ENCODE measurements around the gene CT45A6.
"Not testable (repeated sequence)": the region's sequence is repeated elsewhere in the genome, so short reads cannot be mapped to it uniquely, and the experiment has no call there.

CT45A6 gene

DNA sequence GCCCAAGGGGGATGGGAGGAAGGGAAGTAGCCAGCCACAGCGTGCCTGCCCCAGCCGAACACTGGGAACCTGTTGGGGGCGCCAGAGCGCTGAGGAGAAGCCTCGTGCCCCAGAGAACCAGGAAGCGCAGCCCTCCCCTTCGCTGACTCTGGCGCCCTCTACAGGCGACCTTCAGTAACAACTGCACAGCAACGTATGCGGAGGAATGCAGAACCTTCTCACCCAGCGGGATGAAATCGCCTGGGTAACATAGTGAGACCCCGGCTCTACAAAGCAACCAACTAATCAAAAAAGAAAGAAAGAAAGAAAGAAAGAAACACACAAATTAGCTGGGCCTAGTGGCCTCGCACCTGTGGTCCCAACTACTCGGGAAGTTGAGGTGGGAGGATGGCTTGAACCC, at the start of gene CT45A6:
TSS of gene CT45A6 (minus strand) at position 101 of the 400 bp plus-strand sequence. CDS start 3,794 bp downstream, outside the sequence.
- not testable (repeated sequence) for DNase-seq (ENCODE audit: low spot score)

DNA sequence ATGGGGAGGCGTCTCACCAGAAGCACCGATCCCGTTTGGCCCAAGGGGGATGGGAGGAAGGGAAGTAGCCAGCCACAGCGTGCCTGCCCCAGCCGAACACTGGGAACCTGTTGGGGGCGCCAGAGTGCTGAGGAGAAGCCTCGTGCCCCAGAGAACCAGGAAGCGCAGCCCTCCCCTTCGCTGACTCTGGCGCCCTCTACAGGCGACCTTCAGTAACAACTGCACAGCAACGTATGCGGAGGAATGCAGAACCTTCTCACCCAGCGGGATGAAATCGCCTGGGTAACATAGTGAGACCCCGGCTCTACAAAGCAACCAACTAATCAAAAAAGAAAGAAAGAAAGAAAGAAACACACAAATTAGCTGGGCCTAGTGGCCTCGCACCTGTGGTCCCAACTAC, 34.6 kb upstream of the CT45A6 start, which contains the start of gene CT45A7:
TSS of gene CT45A7 (minus strand) at position 101 of the 400 bp plus-strand sequence. CDS start 3,747 bp downstream, outside the sequence.
- not testable (repeated sequence) for DNase-seq (ENCODE audit: low spot score)

DNA sequence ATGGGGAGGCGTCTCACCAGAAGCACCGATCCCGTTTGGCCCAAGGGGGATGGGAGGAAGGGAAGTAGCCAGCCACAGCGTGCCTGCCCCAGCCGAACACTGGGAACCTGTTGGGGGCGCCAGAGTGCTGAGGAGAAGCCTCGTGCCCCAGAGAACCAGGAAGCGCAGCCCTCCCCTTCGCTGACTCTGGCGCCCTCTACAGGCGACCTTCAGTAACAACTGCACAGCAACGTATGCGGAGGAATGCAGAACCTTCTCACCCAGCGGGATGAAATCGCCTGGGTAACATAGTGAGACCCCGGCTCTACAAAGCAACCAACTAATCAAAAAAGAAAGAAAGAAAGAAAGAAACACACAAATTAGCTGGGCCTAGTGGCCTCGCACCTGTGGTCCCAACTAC, 17.3 kb upstream of the CT45A6 start, which contains the start of gene CT45A2:
TSS of gene CT45A2 (minus strand) at position 101 of the 400 bp plus-strand sequence. CDS start 3,747 bp downstream, outside the sequence.
- not testable (repeated sequence) for DNase-seq (ENCODE audit: low spot score)

GRCh38 chrX:135785403-135785802, 17.2 kb downstream of the CT45A6 start, which contains the start of gene CT45A5:
CT45A5 (minus strand) TSS chrX:135785503; CDS start chrX:135781729, 3,774 bp downstream.
- not testable (repeated sequence) for DNase-seq (ENCODE audit: low spot score)

DNA sequence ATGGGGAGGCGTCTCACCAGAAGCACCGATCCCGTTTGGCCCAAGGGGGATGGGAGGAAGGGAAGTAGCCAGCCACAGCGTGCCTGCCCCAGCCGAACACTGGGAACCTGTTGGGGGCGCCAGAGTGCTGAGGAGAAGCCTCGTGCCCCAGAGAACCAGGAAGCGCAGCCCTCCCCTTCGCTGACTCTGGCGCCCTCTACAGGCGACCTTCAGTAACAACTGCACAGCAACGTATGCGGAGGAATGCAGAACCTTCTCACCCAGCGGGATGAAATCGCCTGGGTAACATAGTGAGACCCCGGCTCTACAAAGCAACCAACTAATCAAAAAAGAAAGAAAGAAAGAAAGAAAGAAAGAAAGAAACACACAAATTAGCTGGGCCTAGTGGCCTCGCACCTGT, 34.5 kb downstream of the CT45A6 start, which contains the start of gene CT45A3:
TSS of gene CT45A3 (minus strand) at position 101 of the 400 bp plus-strand sequence. CDS start 3,747 bp downstream, outside the sequence.
- DNase-seq (ENCODE audit: low spot score): not testable (repeated sequence)

DNA sequence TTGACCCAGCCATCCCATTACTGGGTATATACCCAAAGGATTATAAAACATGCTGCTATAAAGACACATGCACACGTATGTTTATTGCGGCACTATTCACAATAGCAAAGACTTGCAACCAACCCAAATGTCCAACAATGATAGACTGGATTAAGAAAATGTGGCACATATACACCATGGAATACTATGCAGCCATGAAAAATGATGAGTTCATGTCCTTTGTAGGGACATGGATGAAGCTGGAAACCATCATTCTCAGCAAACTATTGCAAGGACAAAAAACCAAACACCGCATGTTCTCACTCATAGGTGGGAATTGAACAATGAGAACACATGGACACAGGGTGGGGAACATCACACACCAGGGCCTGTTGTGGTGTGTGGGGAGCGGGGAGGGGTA, 57.8 kb downstream of the CT45A6 start:
- not testable (repeated sequence) for DNase-seq (ENCODE audit: low spot score)

All from pons (tissue), 1 donor.